ENCODE measurements around the gene BLCAP.
"Not testable (repeated sequence)": the region's sequence is repeated elsewhere in the genome, so short reads cannot be mapped to it uniquely, and the experiment has no call there.

Gene BLCAP

DNA sequence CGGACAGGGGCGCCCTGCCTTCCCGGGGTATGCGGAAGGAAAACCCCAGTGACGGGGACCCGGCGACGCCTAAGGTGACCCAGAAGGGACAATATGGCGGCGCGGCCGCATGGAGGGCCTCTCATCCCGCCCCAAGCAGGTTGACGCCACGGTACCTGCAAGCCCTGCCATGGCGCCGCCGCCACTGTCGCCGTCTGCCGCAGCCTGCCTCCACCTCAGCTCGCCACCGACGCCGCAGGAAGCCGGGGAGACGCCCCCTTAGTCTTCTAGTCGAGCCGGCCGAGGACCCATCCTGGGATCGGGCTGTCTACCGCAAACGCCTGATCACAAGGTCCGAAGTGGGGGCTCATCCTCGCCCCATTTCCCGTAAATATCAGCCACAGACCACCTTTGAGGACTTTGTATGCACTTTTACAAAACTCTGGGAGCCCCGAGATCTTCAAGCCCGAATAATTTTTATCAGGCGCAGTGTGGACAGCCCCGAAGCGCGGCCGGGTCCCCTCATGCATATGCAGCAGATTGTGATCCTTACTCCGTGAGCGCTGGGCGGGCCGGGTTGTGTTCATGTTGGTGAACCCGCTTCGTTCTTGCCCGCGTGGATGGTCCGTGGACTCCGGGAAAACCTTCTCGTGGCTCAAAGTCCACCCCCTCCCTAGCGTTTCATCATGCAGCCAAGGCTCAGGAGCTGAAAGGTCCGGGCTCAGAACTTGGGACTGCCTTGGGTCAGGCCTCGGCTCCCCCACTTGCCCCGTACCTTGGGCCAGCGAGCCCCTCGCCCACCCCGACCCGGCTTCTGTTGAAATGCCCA is at the start of gene BLCAP:
Gene BLCAP, minus strand, starts transcription at position 239 of the 808 bp plus-strand sequence. CDS start 8,702 bp downstream, outside the sequence.
- DNase-seq, result peak; percentile 99

DNA sequence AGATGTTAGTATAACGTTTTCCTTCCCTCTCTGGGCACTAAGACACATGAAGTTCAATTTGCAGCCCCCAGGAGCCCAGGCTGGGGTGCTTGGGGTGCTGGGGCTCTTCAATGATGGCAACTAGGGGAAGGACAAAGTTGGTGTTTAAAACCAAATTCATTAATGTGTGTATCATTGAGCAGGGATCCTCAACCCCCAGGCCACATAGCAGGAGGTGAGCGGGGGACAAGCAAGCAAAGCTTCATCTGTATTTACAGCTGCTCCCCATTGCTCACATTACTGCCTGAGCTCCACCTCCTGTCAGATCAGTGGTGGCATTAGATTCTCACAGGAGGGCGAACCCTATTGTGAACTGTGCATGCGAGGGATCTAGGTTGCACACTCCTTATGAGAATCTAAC is 49.8 kb upstream of the BLCAP start:
- not testable (repeated sequence) for DNase-seq

- no peak for DNase-seq
These were observed 49.2 kb upstream of the BLCAP start for GRCh38 chr20:37576911-37577310.

GRCh38 chr20:37575884-37576283 is 48.2 kb upstream of the BLCAP start:
- DNase-seq, result no peak

DNA sequence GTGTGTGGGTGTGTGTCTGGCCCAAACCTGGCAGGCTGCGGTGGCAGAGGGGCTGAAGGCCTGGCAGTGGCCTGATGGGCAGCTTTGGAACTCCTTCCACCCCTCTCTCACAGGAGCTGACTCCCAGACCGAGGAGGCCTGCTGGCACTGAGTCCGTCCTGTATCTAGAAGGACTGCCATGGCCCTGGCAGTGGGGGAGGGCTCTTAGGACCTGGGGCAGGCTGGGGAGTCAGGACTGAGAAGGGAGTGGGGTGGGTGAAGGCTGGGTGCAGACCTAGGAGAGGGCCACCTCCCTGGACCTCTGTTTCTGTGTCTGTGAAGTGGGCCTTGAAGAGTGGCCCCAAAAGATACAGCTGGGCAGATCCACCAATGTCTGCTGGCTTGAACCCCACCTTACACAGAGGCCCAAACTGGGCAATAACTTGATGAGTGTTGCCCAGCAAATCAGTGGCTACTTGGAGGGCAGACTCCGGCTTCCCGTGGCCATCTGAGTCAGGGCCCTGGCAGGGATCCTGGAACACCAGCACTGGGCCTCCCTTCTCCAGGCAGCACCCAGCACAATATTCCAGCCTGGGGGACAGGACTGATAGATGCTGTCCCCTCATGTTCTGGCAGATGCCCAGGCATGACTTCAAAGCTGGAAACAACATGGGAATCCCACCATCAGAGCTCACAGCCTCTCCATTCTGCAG is 46.7 kb upstream of the BLCAP start:
- no peak for DNase-seq

DNA sequence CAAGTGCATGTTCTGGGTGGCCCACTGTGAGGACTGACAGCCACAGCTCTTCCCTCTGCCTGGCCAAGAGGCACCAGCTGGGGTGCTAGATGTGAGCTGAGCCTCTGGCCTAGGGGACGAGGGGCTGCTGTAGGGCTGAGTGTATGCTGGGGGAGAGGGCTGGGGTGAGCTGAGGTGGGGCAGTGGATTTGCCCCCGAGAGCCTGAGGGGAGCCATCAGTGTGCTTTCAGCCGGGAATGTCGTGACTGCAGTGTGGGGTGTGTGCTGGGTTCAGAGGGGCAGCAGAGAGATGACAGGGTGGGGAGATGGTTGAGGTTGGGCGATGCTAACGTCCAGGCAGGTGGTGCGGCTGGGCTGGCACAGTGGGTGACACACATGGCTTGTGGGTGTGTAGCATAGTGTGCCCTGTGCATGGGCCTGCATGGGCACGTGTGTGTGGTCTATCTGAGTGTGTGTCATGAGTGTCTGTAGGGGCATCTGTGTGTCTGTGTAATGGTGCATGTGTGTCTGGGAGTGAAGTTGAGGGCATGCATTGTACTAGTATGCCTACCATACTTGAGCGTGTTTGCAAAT is 46.0 kb upstream of the BLCAP start:
- no peak for DNase-seq

DNA sequence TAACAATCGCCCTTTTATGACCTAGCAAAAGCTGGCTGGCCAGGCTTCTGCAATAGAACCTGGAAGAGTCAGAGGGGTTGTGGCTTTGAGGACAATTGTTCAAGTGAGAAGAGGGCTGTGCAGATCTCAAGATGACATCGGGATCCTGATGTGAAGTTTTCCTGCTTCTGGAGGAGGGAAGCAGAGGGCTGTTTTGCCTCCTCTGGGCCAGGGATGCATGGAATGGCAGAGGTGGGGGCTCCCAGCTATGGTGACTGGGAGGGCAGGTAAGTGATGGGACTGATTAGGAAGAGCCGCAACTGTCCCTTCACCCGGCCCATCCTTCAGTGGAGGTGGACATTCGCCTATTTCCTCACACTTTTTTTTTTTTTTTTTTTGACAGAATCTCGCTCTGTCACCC is 43.4 kb upstream of the BLCAP start:
- no peak for DNase-seq

DNA sequence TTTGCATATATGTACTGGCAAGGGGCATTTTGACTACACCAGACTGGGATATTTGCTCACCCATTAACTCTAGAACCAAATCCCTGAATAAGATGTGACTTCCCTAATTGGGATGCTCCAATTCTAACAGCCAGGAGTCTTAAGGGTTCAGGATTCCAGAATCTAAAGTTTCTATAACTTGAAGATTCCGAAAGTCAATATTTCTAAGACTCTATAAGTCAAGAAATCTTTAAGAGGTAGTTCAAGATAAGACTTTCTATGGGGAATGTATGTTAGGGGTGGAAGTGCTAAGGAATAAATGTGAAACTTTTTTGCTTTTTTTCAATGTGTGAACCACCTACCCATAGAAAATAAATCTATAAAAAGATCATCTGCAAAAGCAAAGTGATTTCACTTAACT is 42.7 kb upstream of the BLCAP start:
- DNase-seq, result no peak

DNA sequence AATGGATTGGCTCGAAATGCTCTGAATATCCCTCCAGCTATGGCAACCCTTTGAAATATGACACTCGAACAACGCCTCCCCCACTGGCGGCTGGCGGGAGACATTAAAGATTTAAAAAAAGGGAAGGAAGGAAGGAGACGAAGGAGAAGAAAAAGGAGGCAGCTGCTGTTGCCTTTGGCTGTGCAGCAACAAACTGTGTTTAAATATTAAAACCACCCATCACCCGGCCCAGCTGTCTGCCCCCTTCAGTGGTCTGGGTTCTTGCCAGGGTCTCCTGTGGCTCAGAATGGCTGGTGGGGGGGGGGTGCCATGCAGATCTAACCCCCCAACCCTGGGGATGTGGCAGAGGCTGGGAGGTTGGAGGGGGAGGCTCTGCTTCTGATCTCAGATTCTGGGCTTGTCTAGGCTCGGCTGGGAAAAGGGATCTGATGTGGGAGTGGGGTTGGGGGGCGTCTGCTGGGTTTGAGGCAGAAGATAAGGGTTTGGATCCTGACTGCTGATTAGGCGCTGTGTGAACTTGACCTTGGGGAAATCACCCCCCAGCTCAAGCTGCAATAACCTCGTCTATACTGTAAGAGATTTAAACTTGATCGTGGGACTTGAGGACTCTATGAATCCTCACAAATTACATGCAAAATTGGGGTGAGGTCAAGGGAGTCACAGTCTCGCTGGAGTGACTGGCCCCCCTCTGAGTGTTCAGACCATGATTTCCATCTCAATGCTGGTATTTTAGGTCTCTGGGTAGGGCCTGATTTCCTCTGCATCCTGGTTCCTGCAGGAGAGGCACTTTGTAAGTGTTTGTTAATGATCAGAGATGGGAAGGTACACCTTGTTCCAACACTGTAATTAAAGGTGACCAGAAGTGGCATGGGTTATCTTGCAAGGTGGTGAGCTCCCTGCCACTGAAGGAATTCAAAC is 40.3 kb upstream of the BLCAP start:
- peak; percentile 40 for DNase-seq

- peak; percentile 13 for DNase-seq
These were observed 39.6 kb upstream of the BLCAP start for GRCh38 chr20:37567331-37567665.

GRCh38 chr20:37566590-37567330 is 39.1 kb upstream of the BLCAP start:
- DNase-seq, result peak; percentile 32

DNA sequence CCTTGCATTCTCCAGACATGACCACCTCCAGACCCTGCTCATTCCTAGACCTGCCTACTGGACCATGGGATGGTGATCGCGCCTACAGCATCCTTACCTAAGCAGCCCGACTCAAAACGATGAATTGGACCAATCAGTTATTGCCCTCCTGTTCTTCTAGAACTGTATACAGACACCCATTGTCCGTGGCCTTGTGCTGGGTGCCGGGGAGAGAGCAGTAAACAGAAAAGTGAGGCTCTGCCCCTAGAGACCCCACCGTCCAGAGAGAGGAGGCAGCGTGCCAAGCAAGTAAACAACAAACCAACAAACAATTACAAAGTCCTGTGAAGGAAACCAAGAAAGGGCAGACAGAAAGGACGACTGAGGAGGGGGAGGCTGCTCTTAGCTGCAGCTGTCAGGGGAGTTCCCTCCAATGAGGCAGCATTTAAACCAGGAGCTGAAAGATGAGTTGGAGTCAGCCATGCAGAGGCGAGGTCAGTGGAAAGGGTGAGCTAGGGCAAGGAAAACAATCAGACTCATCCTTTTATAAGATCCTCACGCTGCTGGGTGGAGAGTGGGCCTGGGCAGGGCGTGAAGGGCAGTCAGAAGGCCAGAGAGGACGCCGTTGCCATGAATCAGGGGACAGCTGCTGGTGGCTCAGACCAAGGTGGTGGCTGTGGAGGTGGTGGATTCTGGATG is 37.6 kb upstream of the BLCAP start:
- DNase-seq, result peak; percentile 43

- peak; percentile 79 for DNase-seq
These were observed 36.9 kb upstream of the BLCAP start for GRCh38 chr20:37564388-37565133.

DNA sequence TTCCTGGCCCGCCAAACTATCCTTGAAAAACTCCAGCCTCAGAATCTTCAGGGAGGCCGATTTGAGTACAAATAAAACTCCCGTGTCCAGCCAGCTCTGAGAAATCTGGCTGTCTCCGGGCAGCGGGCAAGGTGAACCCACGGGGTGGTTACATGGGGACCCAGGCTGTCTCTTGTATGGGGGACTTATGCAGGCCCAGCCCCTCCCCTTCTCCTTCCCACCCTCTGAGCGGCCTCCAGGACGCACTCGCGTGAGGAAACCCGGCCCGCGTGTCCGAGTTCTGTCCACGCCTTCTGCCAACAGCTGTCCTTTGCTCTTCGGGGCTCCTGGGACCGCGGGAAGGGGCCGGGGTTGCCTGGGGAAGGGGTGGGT is 36.3 kb upstream of the BLCAP start:
- DNase-seq, result no peak

DNA sequence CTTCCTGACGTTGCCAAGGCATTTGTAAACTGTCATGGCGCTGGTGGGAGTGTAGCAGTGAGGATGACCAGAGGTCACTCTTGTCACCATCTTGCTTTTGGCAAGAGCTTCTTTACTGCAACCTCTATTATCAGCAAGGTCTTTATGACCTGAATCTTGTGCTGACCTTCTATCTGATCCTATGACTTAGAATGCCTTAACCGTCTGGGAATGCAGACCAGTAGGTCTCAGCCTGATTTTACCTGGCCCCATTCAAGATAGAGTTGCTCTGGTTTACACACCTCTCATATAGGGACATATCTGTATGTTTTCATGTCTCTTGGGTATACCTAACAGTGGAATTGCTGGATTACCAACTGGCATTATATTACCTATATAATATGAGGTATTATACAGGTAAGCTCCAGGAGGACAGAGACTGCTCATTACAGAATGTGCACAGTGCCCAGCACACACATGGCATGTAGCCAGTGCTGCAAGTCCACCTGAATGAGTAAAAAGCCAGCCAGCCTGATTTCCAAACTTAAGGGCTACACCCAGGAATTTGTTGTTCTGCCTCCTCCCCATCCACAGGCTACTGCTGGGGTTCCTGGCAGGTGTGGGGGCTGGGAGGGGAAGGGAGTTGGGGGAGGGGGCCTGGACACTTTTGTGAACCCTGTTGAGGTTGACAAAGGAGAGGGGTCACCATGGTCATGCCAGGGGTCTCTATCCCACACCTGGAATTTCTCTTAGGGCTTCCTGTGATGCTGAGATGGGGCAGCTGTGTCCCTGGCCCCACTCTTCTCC is 35.2 kb upstream of the BLCAP start:
- peak; percentile 19 for DNase-seq

DNA sequence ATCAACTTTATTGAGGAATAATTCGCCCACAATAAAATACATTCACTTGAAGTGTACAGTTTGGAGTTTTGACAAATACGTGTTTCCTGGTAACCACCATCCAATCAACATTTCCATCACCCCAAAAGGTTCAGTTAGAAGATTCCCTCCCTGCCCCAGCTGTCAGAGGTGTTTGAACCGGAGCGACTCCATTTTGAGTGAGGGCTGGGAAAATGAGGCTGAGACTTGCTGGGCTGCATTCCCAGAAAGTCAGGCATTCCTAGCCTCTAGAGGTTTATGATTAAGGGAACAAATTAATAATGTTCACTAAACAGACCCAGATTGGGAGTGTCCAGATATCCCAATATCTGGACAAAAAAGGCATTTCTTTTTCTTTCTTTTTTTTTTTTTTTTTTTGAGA is 33.0 kb upstream of the BLCAP start:
- DNase-seq, result no peak

- no peak for DNase-seq
These were observed 31.8 kb upstream of the BLCAP start for GRCh38 chr20:37559312-37560027.

DNA sequence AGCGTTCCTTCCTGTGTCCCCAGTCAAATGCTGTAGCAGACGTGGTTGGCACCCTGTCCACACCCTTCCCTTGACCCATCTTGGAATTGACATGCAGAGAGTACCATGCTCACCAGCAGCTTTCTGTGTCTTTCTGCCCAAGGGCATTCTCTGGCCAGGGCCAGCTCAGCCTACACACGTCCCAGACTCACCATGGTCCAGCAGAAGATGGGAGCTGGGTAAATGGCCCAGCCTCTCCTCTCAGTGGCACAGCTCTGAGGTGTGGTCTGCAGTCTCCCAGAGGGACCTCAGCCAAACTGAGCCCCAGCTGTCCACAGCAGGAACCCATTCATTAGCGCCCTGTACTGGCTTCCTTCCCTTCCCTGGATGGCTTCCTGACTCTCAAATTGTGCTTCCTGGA is 31.1 kb upstream of the BLCAP start:
- DNase-seq, result no peak

GRCh38 chr20:37558306-37558705 is 30.6 kb upstream of the BLCAP start:
- DNase-seq, result no peak

GRCh38 chr20:37556538-37556937 is 28.9 kb upstream of the BLCAP start:
- DNase-seq, result no peak

Data from activated CD8-positive, alpha-beta memory T cell treated with anti-CD3 and anti-CD28 coated beads for 24 hours (primary cell).